ENCODE measurements around the gene GNG13. TPM values are rescaled to one million over a fixed set of nuclear protein-coding genes. Genes with fewer than 3 reads are reported as not detected.
"Not testable (repeated sequence)": the region's sequence is repeated elsewhere in the genome, so short reads cannot be mapped to it uniquely, and the experiment has no call there.

Gene GNG13
- total RNA-seq, 4 donors from 2014 or later: not detected

DNA sequence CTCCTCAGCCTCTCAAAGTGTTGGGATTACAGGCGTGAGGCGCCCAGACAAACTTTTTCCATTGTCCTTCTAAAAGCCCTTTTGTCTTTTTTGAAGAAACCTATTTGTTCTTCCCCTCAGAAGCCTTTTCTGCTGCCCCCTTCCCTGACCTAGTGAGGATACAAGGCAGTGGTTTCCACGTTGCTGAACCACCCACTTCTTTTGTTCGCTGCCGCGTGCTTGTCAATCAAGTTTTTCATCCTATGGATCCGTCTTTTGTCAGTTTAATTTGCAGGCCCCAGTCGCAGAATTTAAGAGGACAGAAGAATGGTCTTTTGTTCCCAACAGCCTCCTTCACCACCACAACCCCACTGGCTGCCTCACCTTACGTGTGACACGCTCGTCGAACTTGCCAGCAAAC is 20.2 kb upstream of the GNG13 start:
- peaks cover 80% of the 10 kb centered on the region for H3K27me3 ChIP-seq
- no peak for DNase-seq (ENCODE audit: low spot score in 2 of 2)
- TF ChIP-seq CTCF (IDR thresholded peaks at IDR 0.05): no peak
- TF ChIP-seq POLR2A (IDR thresholded peaks at IDR 0.05): no peak
- no peak for TF ChIP-seq POLR2AphosphoS5 (IDR thresholded peaks at IDR 0.05)
- TF ChIP-seq EP300 (IDR thresholded peaks at IDR 0.05): no peak
- H3K36me3 ChIP-seq: no peaks in the 10 kb centered on the region
- H3K9me3 ChIP-seq: no peaks in the 10 kb centered on the region
- no peak overlapping the region for H3K27ac ChIP-seq
- no peak overlapping the region for H3K4me3 ChIP-seq
- WGBS: 75% methylated on average over 12 of the region's 12 CpGs
- H3K4me1 ChIP-seq: peaks cover 8% of the 10 kb centered on the region

GRCh38 chr16:820044-820408 is 19.5 kb upstream of the GNG13 start:
- peaks cover 81% of the 10 kb centered on the region for H3K27me3 ChIP-seq
- not testable (repeated sequence) for DNase-seq (ENCODE audit: low spot score in 2 of 2); H3K27ac ChIP-seq; H3K4me3 ChIP-seq; H3K9me3 ChIP-seq; H3K4me1 ChIP-seq; H3K36me3 ChIP-seq
- WGBS: 68% methylated on average over 10 of the region's 10 CpGs

- H3K27me3 ChIP-seq: peaks cover 80% of the 10 kb centered on the region
- no peak for DNase-seq (ENCODE audit: low spot score in 2 of 2)
- WGBS: 80% methylated on average over 23 of the region's 23 CpGs
- no peaks in the 10 kb centered on the region for H3K4me1 ChIP-seq
- no peak overlapping the region for H3K27ac ChIP-seq
- H3K9me3 ChIP-seq: no peaks in the 10 kb centered on the region
- H3K4me3 ChIP-seq: no peak overlapping the region
- H3K36me3 ChIP-seq: no peaks in the 10 kb centered on the region
- TF ChIP-seq CTCF (IDR thresholded peaks at IDR 0.05) (no peak), EP300 (IDR thresholded peaks at IDR 0.05) (no peak), POLR2AphosphoS5 (IDR thresholded peaks at IDR 0.05) (no peak), POLR2A (IDR thresholded peaks at IDR 0.05) (no peak)
Measured at GRCh38 chr16:819336-820043, 19.0 kb upstream of the GNG13 start.

GRCh38 chr16:818592-818991 is 18.1 kb upstream of the GNG13 start:
- Histone ChIP-seq H3K4me1 (peaks cover 3% of the 10 kb centered on the region), H3K36me3 (no peaks in the 10 kb centered on the region), H3K27me3 (peaks cover 89% of the 10 kb centered on the region), H3K4me3 (no peak overlapping the region), H3K9me3 (no peaks in the 10 kb centered on the region), H3K27ac (no peak overlapping the region)
- DNase-seq (ENCODE audit: low spot score in 2 of 2): no peak
- TF ChIP-seq POLR2AphosphoS5 (IDR thresholded peaks at IDR 0.05): no peak
- no peak for TF ChIP-seq EP300 (IDR thresholded peaks at IDR 0.05)
- no peak for TF ChIP-seq CTCF (IDR thresholded peaks at IDR 0.05)
- no peak for TF ChIP-seq POLR2A (IDR thresholded peaks at IDR 0.05)
- WGBS: 70% methylated on average over 2 of the region's 2 CpGs

DNA sequence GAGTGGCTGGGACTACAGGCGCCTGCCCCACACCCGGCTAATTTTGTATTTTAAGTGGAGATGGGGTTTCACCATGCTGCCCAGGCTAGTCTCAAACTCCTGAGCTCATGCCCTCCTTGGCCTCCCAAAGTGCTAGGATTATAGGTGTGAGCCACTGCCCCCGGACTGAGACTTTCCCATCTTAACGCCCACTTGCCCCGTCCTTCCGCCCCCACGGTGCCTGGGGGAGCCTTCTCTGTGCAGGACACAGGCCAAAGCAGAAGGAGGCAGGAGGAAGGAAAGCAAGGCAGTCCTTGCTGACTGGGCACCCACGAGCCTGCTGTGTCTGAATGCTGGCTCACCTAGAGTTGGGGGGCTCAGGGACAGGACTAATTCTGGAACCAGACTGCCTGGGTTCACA is 17.6 kb upstream of the GNG13 start:
- no peaks in the 10 kb centered on the region for H3K36me3 ChIP-seq
- no peak overlapping the region for H3K4me3 ChIP-seq
- peaks cover 91% of the 10 kb centered on the region for H3K27me3 ChIP-seq
- WGBS: 96% methylated on average over 7 of the region's 8 CpGs
- H3K27ac ChIP-seq: no peak overlapping the region
- TF ChIP-seq CTCF (IDR thresholded peaks at IDR 0.05): no peak
- H3K9me3 ChIP-seq: no peaks in the 10 kb centered on the region
- DNase-seq (ENCODE audit: low spot score in 2 of 2): no peak
- H3K4me1 ChIP-seq: peaks cover 7% of the 10 kb centered on the region

All from suprapubic skin (tissue), 4 donors.